Measurements from ENCODE around the gene TGFBI. TPM values are rescaled to one million over a fixed set of nuclear protein-coding genes. Genes with fewer than 3 reads are reported as not detected.

TGFBI gene
- 174 TPM for total RNA-seq

DNA sequence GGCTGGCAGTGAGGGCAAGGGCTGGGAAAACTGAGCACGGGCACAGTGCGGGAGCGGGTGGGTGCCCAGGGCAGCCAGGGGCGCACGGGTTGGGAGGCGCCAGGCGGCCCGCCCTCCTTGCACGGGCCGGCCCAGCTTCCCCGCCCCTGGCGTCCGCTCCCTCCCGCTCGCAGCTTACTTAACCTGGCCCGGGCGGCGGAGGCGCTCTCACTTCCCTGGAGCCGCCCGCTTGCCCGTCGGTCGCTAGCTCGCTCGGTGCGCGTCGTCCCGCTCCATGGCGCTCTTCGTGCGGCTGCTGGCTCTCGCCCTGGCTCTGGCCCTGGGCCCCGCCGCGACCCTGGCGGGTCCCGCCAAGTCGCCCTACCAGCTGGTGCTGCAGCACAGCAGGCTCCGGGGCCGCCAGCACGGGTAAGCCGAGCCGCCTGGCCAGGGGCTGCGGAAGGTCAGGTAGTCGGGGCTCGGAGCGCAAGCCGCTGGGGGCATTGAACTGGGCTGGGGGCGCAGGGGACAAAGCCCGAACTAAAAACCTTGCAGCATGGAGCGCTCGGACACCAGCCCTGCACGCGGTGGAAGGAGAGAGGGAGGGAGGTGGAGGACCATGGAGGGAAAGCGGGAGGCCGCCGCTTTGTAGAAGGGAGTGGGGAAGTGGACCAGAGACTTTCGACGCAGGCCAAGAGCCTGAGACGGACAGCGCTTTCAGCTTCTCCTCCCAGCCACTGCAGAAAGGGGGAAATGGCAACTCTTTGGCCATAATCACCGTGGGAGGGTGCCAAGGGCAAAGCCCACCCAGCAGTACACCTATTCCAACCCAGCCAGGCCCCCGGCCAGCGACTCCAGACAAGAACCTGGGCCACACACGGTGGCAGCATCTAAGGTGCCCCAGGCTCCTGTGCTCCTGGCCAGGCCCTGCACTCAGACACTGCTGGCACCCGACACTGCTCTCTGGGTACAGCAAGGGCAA is at the start of gene TGFBI:
Gene TGFBI (plus strand): TSS at position 207 of the 961 bp plus-strand sequence. CDS start 68 bp downstream, at position 275.
- DNase-seq (ENCODE audit: low spot score in 2 of 2): peak in 1 of 2 donors; percentile 79
- Histone ChIP-seq H3K4me1 (peaks cover 15 to 41% of the 10 kb centered on the region in 2 donors), H3K27ac (peak within 1 kb of the TSS; percentile 60 to 70), H3K4me3 (peak within 1 kb of the TSS; percentile 60 to 83), H3K27me3 (no peaks in the 10 kb centered on the region), H3K36me3 (peaks cover 0 to under 1% of the 10 kb centered on the region in 2 donors), H3K9me3 (no peaks in the 10 kb centered on the region)
- intact Hi-C loops (cut with DNase I): loop anchor here (5.0 kb wide), 1 partner anchor 103 kb away; the partner anchor contains the start of gene SMAD5
- TF ChIP-seq, protein P1, sequence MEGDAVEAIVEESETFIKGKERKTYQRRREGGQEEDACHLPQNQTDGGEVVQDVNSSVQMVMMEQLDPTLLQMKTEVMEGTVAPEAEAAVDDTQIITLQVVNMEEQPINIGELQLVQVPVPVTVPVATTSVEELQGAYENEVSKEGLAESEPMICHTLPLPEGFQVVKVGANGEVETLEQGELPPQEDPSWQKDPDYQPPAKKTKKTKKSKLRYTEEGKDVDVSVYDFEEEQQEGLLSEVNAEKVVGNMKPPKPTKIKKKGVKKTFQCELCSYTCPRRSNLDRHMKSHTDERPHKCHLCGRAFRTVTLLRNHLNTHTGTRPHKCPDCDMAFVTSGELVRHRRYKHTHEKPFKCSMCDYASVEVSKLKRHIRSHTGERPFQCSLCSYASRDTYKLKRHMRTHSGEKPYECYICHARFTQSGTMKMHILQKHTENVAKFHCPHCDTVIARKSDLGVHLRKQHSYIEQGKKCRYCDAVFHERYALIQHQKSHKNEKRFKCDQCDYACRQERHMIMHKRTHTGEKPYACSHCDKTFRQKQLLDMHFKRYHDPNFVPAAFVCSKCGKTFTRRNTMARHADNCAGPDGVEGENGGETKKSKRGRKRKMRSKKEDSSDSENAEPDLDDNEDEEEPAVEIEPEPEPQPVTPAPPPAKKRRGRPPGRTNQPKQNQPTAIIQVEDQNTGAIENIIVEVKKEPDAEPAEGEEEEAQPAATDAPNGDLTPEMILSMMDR (IDR thresholded peaks at IDR 0.05): peak in 2 of 3 experiments; percentile 21 to 37

DNA sequence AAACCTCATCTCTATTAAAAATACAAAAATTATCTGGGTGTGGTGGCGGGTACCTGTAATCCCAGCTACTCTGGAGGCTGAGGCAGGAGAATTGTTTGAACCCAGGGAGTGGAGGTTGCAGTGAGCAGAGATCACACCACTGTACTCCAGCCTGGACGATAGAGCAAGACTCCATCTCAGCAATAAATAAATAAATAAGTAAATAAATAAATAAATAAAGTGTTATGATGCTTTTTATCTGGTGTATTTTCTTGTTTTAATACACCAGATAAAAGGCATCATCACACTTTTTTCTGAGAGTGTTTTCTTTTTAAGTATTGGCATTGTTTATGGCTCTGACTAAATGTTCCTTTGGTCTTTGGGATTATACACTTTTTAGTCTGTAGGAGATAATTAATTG is 49.8 kb upstream of the TGFBI start:
- no peak for DNase-seq (ENCODE audit: low spot score in 2 of 2)
- intact Hi-C loops (cut with DNase I): no loop called here
- Histone ChIP-seq H3K36me3 (no peaks in the 10 kb centered on the region), H3K4me3 (no peak overlapping the region), H3K27me3 (no peaks in the 10 kb centered on the region), H3K4me1 (peaks cover 0 to 9% of the 10 kb centered on the region in 2 donors), H3K27ac (no peak overlapping the region), H3K9me3 (no peaks in the 10 kb centered on the region)
- TF ChIP-seq, protein P1 (IDR thresholded peaks at IDR 0.05): no peak

DNA sequence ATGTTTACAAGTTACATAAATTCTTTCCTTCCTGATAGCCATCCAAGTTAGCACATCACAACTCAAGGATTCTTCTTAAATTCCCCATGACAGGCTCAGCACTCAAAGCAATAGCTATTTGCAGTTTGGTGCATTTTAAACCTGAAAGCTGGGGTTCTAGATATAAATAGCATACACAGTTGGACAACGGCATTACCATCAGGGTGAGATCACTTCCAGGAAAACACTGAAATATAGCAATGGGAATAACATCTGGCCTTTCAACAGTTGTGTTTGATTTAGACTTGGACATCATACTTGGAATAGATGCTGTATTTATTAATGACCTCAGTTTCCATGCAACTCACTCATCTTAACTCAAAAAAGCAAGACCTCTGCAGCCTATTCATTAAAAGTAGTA is 49.3 kb upstream of the TGFBI start:
- Histone ChIP-seq H3K27ac (no peak overlapping the region), H3K4me1 (peaks cover 0 to 9% of the 10 kb centered on the region in 2 donors), H3K27me3 (no peaks in the 10 kb centered on the region), H3K36me3 (no peaks in the 10 kb centered on the region), H3K4me3 (no peak overlapping the region), H3K9me3 (no peaks in the 10 kb centered on the region)
- no peak for DNase-seq (ENCODE audit: low spot score in 2 of 2)
- TF ChIP-seq, protein P1 (IDR thresholded peaks at IDR 0.05): no peak
- intact Hi-C loops (cut with DNase I): no loop called here

DNA sequence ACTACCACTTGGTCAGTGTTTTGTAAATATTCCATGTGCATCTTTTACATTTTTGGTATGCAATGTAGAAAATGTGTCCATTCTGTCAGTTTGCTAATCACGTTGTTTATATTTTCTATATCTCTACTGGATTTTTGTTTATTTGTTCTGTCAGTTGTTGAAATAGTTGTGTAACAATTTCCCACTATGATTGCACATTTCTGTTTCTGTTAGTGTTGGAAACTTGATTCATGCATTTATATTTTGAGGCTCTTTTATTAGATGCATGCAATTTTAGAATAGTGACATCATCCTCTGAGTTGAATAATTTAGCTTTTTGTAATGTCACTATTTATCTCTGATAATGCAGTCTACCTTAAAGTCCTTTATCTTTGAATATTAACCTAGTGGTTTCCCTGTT is 48.2 kb upstream of the TGFBI start:
- no peaks in the 10 kb centered on the region for H3K9me3 ChIP-seq
- intact Hi-C loops (cut with DNase I): no loop called here
- H3K27me3 ChIP-seq: no peaks in the 10 kb centered on the region
- no peak for DNase-seq (ENCODE audit: low spot score in 2 of 2)
- no peak overlapping the region for H3K27ac ChIP-seq
- TF ChIP-seq, protein P1 (IDR thresholded peaks at IDR 0.05): no peak
- H3K36me3 ChIP-seq: no peaks in the 10 kb centered on the region
- no peak overlapping the region for H3K4me3 ChIP-seq
- peaks cover 0 to 9% of the 10 kb centered on the region in 2 donors for H3K4me1 ChIP-seq

DNA sequence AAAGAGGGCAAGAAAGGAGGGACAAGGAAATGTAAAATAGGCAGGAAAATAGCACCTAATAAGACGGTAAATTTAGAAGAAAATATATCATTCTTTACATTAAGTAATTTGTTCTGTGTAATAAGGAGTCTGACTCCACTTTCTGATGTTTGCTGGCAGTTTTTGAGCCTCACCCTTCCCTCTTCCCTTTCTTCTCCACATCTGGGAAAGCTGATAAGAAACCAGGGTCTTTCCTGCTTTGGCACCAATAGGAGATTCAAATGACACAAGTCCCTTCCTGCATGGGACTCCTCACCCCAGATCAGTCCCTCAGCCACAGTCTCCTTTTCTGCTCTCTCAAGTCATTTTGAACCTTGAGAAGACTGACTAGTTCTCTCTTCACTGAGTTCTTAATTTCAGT is 42.8 kb upstream of the TGFBI start:
- intact Hi-C loops (cut with DNase I): loop anchor here (2.0 kb wide), 3 partner anchors 31 to 73 kb away; no protein-coding TSS in a partner anchor
- Histone ChIP-seq H3K27me3 (no peaks in the 10 kb centered on the region), H3K36me3 (no peaks in the 10 kb centered on the region), H3K4me3 (no peak overlapping the region), H3K9me3 (peaks cover 0 to 3% of the 10 kb centered on the region in 2 donors), H3K27ac (peak overlapping the region; percentile 56 to 80), H3K4me1 (peaks cover 0 to 16% of the 10 kb centered on the region in 2 donors)
- no peak for DNase-seq (ENCODE audit: low spot score in 2 of 2)
- TF ChIP-seq, protein P1 (IDR thresholded peaks at IDR 0.05): no peak

Data from ascending aorta (tissue), 2 donors.